NK-92 treated with Interleukin-12 subunit alpha and Interleukin-12 subunit beta, amount 100 ng/mL, for 24 hours (cell line): Measurements from ENCODE around the gene ACSL4.
"Not testable (repeated sequence)": the region's sequence is repeated elsewhere in the genome, so short reads cannot be mapped to it uniquely, and the experiment has no call there.

ENCODE experiments used
- DNase-seq: peaks from one replicate; lab custom pipeline; 2025; lab: John Stamatoyannopoulos, UW

Gene ACSL4

DNA sequence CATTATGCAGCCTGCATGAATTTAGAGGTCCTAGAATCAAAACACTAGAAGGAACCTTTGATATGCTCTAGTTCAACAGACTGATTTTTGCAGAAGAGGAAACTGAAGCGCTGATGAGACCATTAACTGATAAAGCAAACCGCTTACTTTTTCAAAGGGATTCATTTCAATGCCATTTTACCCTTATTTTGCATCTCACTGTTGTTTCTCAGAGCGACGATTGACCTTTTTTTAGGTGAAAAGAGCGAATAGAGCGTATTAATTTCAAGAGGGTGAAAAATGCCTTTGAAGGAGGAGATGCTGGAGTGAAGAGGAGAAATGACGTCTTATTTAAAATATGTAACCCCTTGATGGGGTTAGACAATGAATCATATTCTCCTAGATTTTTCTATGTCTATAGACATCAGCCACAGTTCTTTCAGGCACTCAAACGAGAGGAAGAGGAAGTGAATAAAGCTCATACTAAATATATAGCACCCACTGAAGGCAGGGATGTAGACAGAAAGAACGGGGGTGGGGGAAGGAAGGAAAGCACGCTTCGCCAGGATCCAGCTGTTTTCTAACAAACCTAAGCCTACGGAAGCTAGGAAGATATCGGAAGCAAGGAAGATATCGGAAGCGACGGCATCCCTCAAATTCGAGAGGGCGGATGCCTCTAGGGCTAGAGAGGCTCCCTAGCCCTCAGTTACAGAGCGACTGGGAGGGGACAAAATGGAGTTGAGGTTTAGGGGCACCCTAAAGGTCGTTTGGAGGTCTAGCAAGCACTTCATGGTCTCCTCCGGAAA, 848 bp downstream of the ACSL4 start:
- DNase-seq: no peak

DNA sequence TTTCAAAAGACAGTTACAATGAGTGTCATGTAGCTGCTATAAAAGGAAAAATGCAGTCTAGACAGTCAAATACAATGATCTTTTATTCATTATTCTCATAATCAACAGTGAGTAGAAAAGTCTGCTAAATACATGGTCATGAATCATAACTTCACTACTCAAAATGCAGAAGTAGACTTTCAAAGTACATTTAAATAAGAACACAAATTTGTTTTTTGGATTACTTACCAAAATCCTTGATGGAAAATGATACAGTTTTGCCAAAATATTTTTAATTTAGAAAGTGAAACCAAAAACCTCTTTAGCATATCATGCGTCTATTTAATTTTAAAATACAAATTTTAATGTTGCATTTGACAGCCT, 4.9 kb downstream of the ACSL4 start:
- no peak for DNase-seq

DNA sequence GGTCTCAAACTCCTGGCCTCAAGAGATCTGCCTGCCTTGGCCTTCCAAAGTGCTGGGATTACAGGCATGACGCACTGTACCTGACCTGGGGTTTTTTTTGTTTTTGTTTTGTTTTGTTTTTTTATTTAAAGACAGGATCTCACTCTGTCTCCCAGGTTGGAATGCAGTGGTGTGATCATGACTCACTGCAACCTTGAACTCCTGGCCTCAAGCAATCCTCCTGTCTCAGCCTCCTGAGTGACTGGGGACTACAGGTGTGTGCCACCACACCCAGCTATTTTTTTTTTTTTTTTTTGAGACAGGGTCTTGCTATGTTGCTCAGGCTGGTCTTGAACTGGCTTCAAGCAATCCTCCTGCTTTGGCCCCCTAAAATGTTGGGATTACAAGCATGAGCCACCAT, 8.1 kb downstream of the ACSL4 start:
- not testable (repeated sequence) for DNase-seq

DNA sequence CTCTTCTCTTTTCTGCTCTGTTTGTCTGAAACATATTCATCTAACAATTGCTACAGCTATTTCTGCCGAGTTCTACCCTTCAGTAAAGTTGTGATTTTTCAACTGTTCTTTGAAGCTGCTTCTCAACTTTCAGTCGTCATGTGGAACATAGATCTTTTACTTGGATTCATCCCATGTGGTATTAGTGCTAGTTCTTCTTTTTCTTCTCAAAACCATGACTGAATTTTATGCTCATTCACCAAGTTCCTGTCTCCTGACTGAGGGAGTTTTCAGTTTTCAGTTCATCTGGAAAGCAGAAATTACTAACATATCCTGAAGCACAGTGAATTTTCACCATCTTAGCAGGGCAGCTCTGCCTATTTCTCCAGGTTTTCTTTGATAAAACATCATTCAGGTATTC, 12.1 kb downstream of the ACSL4 start:
- DNase-seq: no peak

DNA sequence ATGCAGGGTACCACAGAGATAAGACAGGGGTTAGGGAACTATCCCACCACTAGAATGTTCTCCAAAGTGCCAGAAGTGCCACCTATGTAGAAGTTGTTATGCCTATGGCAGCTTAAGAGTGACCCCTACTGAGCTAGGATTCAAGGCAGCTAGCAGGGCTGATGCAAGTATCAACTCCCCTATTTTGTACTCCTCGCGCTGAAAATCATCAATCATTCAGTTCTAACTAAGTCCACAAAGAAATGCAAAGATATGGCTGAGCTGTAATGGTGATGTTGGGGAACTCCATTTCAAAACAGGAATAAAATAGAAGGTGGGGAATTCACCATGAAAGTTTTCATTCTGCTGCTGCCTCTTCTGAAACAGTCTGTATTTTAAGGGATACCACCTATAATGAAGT, 13.8 kb downstream of the ACSL4 start:
- DNase-seq: no peak

DNA sequence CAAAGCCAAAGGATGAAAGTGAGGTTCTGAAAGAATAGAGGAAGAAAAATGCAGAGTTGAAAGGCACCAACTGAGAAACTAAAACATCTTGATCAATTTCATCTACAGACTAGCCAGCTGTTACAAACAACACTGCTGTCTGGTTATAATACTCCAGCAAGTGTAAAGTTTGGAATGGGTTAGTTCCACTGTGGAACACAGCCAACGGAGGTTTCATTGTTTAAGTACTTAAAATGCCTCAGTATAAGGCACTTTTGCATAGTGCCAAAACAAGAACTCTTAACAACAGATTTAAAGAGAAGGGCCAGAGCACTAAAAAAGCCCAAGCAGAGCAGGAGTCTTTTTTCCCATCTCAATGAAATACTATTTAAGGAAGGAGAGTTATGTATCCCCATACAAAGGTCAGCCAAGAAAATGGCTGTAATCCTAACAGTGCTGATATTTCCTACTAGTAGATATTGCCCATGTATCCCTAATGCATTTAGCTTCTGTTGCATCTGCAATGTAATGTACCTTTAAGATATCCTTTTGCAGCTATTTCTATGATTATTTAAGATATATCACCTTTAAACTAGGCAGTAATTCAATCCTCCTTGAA, 16.5 kb downstream of the ACSL4 start:
- DNase-seq: no peak

DNA sequence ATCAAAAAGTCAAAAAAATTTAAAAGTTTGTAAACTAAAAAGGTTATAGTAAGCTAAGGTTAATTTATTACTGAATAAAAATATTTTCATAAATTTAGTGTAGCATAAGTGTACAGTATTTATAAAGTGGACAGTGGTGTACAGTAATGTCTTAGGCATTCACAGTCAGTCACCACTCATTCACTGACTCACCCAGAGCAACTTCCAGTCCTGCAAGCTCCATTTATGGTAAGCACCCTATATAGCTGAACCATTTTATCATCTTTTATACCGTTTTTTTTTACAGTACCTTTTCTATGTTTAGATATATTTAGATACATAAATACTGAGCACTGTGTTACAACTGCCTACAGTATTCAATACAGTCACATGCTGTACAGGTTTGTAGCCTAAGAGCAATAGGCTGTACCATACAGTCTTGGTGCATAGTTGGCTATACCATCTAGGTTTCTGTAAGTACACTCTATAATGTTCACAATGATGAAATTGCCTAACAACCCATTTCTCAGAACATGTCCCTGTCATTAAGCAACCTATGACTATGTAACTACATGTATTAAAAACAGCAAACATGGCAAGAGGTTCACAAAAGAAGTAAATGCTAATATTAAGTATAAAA, 18.6 kb downstream of the ACSL4 start:
- DNase-seq: no peak

DNA sequence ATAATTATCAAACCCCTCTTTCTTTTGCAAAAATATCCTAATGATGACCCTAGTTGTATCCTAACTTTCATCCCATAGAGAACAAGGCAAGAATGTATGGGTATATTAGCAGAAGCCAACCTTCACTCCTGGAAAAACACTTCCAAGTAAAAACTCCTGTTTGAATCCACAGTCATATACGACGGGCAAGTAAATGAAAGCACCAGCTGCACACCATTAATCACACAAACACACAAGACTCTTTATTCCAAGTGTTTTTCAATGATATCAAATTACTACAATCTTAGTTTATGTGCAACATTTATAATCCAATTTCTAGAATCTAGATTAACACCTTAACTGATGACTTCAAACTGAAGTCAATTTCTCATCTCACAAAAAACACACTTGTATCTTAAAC, 22.9 kb downstream of the ACSL4 start:
- DNase-seq: no peak

DNA sequence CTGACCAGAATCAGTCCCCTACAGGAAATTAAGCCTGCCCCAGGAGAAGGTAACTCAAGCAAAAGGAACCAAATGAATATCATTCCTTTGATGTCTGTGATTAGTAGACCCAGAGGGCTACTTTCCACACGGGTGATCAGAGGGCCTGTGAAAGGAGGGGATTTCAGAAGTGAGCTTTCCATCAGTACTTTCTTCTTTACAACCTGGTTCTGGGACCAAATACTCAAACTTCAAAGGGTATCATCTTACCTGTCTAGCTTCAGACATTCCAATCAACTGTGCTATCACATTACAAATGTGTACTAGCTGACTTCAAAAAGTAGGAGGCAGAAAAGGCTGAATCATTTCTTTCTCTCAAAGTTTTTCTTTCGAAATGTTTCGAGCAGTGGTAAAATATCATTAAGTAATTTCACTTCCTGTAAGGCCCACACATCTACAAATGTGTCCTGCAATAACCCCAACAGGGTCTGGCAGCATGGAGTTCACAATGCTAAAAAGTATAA, 23.9 kb downstream of the ACSL4 start:
- DNase-seq: no peak

DNA sequence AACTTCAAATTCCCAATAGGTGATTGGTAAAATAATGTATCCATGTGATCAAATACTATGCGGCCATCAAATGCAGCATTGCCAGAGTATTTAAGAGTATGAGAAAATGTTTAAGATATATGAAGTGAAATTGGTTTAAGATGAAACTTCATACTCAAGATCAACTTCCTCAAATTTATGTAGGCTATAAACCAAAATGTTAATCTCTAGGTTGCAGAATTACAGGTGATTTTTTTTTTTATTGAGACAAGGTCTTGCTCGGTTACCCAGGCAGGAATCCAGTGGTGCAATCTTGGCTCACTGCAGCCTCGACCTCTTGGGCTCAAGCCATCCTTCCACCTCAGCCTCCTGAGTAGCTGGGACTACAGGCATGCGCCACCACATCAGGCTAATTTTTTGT, 25.3 kb downstream of the ACSL4 start:
- no peak for DNase-seq

DNA sequence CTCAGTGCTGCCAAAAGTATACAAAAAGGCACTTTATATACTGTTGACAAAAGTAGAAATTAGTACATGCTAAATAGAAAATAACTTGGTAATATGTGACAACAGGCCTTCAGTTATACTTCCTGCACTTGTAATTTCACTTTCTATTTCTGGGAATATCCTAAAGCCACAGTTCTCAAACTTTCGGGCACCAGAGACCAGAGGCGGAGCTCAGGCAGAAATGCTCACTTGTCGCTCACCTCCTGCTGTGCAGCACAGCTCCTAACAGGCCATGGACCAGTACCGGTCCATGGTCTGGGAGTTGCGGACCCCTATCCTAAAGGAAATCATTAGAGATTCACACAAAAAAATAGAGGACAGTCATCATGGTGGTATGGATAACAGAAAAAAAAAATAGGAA, 25.7 kb downstream of the ACSL4 start:
- no peak for DNase-seq

DNA sequence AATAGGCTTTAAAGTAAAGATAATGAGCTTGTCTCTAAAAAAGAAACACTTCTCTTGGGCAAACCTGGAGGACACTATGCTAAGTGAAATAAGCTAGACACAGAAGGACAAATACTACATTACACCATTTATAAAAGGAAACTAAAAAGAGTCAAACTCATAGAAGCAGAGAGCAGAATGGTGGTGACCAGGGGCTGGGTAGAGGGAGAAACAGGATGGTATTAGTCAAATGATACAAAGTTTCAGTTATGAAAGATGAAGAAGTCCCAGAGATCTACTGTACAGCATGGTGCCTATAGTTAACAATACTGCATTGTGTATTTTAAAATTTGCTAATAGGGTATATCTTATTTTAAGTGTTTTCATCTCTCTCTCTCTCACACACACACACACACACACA, 28.5 kb downstream of the ACSL4 start:
- no peak for DNase-seq

DNA sequence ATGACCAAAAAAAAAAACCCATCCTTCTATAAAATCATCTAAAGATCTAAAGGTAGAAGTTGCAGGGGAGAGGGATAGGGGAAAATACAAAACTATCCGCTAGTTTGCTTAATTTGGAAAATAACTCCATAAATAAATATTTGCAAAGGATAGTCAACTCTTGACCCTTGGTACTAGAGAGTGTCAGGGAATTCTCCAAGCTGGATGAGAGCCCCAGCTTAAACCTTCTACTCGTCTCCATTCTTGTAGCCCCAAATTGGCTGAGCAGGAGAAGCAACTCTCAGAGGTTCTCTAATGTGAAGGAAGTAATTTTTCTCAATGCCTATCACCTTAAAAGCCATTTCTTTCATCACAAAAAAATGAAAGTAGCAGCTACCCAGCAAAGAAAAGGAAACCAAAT, 35.2 kb downstream of the ACSL4 start:
- DNase-seq: no peak

DNA sequence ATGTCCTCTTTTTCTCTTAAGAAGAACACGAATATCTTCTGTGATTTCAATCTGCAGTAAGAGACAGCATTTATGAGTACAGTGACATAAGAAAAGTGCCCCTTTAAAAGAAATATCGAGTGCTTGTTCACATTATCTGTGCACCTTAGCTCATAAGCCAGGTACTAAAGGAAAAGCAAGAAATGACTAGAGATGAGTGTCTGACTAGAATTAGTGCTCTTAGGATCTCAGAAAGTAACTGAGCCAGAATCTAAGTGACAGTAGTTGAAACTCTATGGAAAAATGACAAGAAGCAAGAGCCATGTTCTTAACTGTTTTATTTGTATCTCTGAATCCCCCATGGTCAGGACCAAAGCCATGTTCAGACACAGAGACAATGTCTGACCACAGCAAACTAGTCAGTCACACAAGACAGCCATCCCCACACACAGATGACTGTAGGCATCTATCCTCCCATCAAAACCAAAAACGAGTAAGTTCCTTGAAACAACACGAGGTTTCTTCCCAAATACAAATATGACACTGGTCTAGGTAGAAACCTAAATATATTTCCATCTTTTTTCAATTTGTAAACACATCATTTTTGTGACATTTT, 36.8 kb downstream of the ACSL4 start:
- DNase-seq: no peak

DNA sequence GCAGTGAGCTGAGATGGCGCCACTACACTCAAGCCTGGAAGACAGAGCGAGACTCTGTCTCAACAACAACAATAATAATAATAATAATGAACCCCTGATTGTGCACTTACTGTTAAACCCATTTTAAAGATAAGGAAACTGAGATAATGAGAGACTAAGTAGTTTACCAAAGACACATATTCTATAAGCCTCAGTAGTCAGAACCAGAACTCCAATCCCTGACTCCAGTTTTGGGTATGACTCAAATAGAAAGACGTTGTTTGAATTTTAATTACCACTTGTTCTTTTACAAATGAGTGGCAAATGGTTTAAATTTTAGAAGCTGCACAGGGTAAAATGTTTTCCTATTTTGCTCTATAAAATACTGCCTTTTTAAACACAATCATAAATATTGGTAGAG, 37.4 kb downstream of the ACSL4 start:
- DNase-seq: no peak

DNA sequence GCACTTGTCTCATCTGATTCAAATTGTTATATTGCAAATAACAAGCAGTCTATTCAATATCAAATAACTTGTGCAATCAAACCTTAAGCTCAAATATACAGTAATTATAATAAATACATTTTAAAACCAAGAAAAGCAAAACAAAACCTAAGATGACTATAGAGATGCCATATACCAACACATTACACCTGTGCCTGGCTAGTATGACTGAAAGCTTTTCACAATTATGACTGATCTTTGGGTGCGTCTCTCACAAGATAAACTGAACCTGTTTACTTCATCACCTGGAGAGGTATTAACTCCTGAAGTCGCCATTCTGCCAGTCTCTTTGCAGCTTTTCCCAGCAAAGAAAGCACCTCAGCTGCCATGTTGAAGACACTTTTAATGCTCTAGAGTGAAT, 41.3 kb downstream of the ACSL4 start:
- no peak for DNase-seq

DNA sequence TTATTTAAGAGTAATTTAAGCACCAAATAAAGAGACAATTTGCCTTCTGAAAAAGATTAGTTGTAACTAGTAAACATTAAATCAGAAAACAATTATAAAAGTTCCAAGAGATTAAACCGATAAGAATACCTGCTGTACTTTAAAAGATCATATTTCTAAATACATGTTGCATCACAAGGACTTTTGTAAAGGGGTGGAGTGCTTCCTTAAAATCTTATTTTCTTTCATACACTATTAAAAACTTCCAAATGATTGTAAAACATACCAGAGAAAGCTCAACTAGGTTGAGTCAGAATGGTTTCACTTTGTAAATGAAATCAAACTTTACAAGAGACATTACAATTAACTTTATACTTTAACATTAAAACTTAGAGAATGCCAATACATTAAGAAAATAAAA, 41.8 kb downstream of the ACSL4 start:
- DNase-seq: no peak

DNA sequence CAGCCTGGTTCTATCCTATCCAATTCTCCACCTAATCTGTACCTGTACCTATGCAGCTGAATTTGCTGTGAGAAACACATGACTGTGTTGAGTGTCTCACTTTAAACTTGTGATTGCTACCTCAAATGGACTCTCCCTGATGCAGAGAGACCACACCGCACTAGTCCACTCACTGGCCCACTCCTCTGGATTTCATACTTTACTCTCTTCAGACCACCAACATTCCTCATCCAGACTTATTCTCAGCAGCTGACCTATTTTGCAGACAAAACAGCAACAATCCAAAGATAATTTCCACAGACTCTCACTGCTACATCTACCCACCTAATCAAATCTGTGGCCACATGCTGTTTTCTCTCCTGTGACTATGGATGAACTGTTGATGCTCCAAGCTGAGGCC, 45.2 kb downstream of the ACSL4 start:
- DNase-seq: no peak

DNA sequence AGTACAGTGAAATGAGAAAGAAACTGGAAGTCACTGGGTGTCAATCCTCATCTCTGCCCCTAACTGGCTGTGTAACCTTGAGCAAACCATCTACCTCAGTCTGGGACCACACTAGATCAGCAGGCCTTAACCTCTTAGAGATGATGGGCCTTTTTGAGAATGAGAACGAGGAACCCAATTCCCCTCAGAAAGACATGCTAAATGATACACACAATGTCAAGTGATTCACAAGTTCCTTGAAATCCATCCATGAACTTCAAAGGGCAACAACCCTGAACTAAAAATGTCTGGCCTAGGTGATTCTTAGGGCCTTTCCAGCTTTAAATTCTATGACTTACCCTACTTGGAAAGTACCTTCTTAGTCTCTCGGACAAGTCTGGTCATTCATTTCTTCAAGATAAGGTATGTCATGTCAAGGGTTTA, 47.4 kb downstream of the ACSL4 start:
- DNase-seq: no peak

DNA sequence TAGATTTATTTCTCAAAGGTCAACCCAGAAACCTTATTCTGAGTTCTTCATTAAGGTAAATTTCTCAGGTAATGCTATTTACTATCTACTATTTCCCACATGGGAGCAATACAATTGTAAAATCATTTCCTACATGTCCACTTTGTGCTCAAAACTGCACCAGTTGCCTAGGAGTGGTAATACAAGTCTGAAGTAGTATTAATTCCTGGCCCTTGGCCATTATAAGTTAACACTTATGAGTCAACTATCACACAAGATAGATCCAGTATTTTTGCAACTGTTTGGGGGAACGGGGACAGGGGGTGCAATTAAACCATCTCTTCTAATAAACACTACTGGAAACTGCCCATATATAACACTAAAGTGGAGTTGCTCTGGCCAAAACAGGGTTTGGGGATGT, 48.9 kb downstream of the ACSL4 start:
- no peak for DNase-seq

DNA sequence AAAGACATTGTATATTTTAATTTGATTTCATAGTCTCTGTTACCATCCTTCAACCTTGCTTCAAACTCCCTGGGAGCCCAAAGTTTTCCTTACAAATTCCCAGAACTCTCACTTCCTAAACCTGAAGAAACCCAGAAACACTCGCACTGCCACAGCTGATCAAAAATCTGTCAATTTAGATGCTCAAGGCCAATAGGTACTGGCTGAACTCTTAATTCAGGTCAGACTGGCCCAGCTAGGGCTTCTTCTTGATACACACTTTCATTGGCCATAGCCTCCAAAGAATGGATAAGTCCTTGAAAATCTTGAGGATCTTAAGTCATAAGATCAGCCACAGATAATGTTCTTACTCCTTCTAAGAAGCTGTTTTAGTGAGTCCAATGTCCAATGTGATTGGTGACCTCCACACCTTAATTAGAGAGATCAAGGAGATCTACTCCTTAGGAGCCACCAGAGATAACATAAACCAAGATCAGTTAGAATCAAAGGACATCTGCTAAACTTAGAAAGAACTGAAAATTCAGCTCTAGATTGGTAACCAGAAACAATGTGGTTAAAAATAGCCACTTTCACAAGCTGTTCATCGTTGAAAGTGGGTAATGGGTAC, 51.5 kb downstream of the ACSL4 start:
- no peak for DNase-seq

DNA sequence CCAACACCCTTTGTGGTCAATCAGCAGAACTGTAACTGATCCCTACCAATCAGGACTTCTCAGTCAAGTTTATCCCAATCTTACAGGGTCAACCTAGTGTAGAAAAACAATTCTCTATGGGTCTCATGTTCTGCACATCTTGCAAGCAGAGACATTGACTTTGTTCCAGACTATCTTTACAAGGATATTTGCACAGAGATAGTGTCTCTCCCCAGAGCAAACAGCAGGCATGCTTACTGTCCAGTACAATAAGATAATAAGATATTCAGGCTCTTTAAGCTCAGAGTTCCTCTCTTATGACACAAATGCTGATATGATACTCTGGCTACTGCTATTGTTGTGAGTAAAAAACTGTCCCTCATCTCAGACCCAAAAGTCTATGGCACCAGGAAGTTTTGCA, 53.2 kb downstream of the ACSL4 start:
- DNase-seq: no peak

DNA sequence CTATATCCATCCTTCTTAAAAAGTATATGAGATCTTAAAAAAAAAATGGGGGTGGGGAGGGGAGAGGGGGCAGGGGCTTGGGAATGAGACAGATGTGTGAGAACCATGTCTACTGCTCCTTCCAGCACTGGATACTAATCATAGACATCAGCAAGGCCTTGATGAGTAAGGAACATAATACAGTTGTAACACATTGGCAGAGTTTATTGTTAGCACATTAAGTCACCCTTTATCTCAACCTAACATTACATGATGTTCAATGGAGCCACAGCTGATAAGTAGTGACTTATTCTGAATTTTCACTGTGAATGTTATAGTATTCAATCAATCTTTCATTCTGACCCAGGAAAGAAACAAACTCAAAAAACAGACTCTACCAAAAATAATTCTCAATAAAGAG, 60.8 kb downstream of the ACSL4 start:
- no peak for DNase-seq
